Glomerular visceral epithelial cell (primary cell): ENCODE results near the gene SHLD1.
"Not testable (repeated sequence)": the region's sequence is repeated elsewhere in the genome, so short reads cannot be mapped to it uniquely, and the experiment has no call there.

Experiments used
- DNase-seq: peaks from one replicate; pipeline ENCODE4 v3.0.0-alpha.2; 2016; ENCODE audit errors: extremely low spot score

Gene SHLD1

DNA sequence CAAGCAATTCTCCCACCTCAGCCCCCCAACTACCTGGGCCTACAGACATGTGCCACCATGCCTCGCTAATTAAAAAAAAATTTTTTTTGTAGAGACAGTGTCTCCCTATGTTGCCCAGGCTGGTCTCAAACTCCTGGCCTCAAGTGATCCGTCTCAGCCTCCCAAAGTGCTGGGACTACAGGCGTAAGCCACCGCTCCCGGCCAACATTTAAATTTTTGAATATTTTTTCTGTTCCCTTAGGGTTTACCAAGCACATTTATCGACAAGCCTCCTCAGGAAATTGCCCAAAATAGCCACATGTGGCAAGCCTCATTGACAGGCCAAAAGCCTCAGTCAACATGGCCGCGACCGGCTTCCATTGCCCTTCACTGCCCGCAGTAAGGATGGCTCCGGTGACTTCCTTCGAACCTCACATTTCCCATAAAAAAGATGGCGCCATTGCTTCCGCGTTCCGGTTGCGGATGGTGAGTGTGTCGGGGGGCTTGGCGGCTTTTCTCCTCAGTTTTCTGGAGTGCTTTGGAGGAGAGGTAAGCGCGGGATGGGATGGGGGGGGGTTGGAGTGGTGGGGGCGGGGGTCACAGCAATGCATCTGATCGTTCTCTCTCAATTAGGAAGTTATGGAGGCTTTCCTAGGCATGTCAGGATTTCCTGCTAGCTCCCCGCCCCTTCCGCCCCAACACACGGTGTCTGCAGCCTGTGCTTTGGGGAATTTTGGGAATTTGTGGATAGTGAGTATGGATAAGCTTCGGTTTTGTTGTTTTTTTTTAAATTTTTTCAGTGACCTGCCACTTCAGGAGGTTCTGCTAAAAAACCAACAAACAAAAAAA is at the start of gene SHLD1:
SHLD1 (plus strand) TSS at position 450 of the 828 bp plus-strand sequence. CDS start 22,465 bp downstream, outside the sequence.
- peak; percentile 88 for DNase-seq

DNA sequence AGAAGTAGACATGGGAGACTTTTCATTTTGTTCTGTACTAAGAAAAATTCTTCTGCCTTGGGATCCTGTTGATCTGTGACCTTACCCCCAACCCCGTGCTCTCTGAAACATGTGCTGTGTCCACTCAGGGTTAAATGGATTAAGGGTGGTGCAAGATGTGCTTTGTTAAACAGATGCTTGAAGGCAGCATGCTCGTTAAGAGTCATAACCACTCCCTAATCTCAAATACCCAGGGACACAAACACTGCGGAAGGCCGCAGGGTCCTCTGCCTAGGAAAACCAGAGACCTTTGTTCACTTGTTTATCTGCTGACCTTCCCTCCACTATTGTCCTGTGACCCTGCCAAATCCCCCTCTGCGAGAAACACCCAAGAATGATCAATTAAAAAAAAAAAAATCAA is 47.9 kb upstream of the SHLD1 start:
- not testable (repeated sequence) for DNase-seq

GRCh38 chr20:5703681-5704101 is 46.5 kb upstream of the SHLD1 start:
- DNase-seq, result peak; percentile 5

DNA sequence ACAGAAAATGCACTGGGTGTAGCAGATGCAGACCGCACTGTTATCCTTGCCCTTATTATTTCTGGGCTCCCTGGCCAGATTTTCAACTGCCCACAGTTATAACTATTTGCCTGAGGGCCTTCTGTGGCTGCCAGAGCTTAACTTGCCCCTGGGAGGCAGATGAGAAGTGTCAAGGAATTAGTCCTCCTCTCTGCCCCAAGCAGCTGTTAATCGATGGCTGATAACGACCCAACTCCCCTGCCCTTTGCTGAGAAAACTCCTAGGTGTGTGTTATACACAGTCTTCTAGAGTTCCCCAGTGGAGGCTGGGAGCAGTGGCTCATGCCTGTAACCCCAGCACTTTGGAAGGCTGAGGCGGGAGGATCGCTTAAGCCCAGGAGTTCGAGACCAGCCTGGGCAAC is 44.4 kb upstream of the SHLD1 start:
- no peak for DNase-seq

DNA sequence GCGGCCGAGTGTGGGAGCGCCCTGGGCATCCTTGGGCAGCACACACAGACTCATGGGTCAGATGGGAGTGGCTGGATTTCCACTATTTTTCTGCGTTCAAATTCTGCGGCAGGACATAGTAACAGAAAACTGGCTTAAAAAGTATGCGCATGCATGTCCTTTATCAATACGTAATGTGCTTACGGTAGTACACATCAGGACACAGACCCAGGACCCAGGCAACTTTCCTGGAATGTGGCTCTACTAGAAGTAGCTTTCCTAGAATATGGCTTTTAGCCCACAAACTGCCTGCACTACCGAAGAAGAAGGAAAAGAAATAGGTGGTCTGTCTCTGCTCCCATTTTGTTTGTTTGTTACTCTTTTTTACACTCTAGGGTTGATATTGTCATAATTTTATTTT is 43.4 kb upstream of the SHLD1 start:
- no peak for DNase-seq

GRCh38 chr20:5710551-5710950 is 39.6 kb upstream of the SHLD1 start:
- no peak for DNase-seq

GRCh38 chr20:5714261-5715041 is 35.8 kb upstream of the SHLD1 start:
- DNase-seq, result no peak

DNA sequence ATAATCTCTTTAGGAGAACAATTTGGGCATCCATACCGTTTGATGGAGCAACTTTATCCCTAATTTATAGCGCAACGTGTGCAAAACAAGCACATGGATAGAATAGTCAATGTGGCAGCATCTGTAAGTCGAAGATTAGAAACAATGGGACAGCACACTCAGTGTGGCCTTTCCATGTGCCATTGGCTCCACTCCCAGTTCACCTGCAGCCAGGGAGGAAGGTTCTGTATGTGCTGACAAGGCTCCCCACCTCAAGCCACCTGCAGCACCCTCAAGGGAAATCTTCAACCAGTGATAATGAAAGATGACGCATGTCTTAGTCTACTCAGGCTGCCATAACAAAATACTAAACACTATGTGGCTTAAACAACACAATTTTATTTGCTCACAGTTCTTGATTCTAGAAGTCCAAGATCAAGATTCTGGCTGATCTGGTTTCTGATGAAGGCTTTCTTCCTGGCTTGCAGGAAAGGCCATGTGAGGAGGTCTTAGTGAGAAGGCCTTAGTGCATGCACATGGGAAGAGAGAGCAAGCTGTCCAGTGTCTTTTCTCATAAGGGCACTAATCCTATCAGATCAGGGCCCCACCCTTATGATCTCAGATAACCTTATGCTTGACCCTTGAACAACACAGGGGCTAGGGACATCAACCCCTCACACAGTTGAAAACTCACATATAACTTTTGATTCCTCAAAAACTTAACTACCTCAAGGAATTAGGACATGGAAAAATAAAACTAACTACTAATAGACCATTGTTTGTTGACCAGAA is 34.9 kb upstream of the SHLD1 start:
- no peak for DNase-seq

- no peak for DNase-seq
Observed at GRCh38 chr20:5716953-5717352, 33.2 kb upstream of the SHLD1 start.

DNA sequence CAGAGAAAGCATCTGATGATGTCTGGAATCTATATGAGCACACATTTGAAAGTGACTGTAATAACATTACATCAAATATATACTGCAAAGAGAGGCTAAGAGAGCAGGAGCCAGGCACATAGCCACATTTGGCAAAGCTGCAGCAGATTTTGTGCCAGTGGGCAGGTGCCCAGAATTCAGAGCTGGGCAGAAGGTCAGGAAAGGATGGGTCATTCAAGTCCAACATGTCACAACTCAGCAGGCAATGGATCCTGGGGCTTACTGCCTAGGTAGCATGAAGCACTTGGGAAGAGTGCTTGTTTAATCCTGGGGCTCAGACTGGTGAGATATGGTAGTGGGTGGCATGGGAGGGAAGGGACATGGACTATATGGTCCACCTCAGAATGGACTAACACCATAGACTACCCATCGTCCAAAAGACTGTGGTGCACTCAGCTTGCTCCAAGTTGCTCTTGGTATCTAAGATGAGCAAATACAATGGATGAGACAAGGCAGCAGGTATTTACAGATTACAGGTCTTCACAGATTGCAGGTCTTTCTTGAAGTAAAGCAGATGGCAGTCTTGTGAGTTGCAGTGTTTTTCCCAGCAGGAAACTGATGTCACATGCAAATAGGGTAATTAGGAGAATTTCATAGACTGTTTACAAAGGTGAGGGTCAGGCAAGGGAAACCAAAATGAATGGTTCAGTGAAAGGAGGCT is 31.2 kb upstream of the SHLD1 start:
- DNase-seq, result no peak

- DNase-seq, result peak; percentile 13
Observed at GRCh38 chr20:5719861-5720403, 30.3 kb upstream of the SHLD1 start.

GRCh38 chr20:5720696-5721095 is 29.5 kb upstream of the SHLD1 start:
- no peak for DNase-seq

DNA sequence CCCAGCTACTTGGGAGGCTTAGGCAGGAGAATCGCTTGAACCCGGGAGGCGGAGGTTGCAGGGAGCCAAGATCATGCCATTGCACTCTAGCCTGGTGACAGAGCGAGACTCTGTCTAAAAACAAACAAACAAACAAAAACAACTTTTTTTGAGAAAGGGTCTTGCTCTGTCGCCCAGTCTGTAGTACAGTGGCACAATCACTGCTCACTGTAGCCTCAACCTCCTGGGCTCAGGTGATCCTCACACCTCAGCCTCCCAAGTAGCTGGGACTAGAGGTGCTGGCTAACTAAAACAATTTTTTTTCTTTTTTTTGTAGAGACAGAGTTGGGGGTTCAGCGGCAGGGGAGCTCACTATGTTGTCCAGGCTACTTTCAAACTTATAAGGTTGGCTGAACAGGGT is 28.8 kb upstream of the SHLD1 start:
- not testable (repeated sequence) for DNase-seq

DNA sequence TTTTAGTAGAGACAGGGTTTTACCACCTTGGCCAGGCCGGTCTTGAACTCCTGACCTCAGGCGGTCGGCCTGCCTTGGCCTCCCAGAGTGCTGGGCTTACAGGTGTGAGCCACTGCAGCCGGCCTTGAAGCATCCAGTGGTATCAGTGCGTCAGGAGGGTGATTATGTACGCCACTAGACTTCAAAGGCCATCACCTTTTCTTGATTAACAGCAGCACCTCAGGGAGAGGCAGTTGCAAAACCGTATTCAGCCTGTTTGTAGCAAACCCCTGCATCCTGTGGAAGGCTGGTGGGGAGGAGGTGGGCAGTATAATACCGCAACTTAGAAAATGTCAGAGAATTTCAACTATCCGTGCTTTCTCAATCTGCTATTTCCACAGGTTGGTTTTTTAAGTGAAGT is 27.3 kb upstream of the SHLD1 start:
- DNase-seq, result no peak

DNA sequence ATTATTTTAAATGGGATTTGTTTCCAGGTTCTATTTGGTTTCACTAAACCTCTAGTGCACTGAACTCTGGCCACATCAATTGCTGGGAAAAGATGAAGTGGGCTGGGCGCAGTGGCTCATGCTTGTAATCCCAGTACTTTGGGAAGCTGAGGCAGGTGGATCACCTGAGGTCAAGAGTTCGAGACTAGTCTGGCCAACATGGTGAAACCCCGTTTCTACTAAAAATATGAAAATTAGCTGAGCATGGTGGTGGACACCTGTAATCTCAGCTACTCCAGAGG is 25.1 kb upstream of the SHLD1 start:
- not testable (repeated sequence) for DNase-seq

GRCh38 chr20:5727018-5727515 is 23.1 kb upstream of the SHLD1 start:
- no peak for DNase-seq

DNA sequence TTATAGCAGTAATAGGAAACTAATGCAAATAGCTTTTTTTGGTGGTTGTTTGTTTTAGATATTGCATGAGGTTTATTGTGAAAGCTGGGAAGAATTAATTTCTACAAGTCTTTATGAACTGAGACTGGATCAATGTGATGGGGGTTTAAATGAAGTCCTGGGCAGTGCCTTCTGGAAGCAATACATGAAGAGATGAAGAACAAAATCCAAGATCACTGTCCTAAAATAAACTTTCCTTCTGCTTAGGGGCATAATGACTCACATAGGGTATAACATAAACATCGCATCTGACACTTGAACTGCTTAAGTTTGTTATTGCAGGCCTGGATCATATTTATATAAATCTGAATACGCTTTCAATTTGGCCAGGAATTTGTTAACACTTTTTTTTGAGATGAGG is 20.9 kb upstream of the SHLD1 start:
- DNase-seq, result no peak

GRCh38 chr20:5730131-5730530 is 20.1 kb upstream of the SHLD1 start:
- DNase-seq, result no peak

- DNase-seq, result no peak
Observed at GRCh38 chr20:5731753-5732366, 18.3 kb upstream of the SHLD1 start.

DNA sequence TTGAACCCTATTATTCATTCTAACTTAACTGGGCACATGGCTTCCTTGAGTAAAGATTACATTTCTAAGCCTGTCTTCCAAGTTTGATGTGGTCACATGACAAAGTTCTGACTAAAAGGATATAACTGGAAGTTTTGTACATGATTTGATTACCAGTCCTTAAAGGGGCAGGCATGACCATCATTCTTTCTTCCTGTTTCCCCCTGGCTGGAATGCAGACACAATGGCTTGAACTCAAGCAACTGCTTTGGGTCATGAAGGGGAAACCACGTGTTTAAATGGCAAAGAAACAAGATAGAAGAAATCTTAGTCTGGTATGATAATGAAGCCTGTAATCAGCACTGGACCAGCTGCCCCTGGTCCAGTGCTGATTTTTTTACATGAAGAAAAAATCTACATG is 15.6 kb upstream of the SHLD1 start:
- no peak for DNase-seq
